Camera-type eye (tissue), 1 donor: ENCODE results near the gene SLC27A3. TPM values are rescaled to one million over a fixed set of nuclear protein-coding genes. Genes with fewer than 3 reads are reported as not detected.

Source experiments
- total RNA-seq: library from RNA; depleted of rRNA; stranded (reverse); fragments of >200 nt; gene quantifications from one replicate; pipeline ENCODE4 v1.2.3, GENCODE V29; 2014

SLC27A3 gene, protein sequence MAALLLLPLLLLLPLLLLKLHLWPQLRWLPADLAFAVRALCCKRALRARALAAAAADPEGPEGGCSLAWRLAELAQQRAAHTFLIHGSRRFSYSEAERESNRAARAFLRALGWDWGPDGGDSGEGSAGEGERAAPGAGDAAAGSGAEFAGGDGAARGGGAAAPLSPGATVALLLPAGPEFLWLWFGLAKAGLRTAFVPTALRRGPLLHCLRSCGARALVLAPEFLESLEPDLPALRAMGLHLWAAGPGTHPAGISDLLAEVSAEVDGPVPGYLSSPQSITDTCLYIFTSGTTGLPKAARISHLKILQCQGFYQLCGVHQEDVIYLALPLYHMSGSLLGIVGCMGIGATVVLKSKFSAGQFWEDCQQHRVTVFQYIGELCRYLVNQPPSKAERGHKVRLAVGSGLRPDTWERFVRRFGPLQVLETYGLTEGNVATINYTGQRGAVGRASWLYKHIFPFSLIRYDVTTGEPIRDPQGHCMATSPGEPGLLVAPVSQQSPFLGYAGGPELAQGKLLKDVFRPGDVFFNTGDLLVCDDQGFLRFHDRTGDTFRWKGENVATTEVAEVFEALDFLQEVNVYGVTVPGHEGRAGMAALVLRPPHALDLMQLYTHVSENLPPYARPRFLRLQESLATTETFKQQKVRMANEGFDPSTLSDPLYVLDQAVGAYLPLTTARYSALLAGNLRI
- 16.4 TPM for total RNA-seq

DNA sequence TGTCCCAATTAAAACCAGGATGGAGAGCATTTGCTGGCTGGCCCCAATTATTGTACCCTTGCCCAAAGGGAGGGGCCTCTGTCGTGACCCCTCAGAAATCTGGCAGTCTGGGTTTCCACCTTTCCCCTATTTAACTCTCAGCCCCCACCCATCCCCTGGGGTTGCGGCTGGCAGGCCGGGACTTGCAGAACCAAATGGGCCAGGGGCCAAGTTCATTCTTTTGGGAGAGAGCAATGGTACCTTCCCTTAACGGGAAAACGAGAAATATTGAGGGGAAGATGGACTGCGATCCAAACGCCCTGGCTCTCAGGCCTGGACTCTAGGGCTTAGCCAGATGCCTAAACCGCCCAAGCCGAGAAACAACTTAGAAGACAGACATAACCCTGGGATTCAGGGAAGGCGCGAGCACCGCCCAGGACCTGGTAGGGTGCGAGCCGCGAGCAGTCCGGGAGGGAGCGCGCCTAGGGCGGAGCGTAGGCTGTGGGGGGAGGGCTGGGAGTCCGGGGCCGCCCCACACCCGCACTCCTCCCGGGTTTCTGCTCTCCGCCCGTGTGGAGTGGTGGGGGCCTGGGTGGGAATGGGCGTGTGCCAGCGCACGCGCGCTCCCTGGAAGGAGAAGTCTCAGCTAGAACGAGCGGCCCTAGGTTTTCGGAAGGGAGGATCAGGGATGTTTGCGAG lies at the start of gene SLC27A3:
SLC27A3 (plus strand) TSS at position 628 of the 678 bp plus-strand sequence. CDS start 91 bp downstream, outside the sequence.

DNA sequence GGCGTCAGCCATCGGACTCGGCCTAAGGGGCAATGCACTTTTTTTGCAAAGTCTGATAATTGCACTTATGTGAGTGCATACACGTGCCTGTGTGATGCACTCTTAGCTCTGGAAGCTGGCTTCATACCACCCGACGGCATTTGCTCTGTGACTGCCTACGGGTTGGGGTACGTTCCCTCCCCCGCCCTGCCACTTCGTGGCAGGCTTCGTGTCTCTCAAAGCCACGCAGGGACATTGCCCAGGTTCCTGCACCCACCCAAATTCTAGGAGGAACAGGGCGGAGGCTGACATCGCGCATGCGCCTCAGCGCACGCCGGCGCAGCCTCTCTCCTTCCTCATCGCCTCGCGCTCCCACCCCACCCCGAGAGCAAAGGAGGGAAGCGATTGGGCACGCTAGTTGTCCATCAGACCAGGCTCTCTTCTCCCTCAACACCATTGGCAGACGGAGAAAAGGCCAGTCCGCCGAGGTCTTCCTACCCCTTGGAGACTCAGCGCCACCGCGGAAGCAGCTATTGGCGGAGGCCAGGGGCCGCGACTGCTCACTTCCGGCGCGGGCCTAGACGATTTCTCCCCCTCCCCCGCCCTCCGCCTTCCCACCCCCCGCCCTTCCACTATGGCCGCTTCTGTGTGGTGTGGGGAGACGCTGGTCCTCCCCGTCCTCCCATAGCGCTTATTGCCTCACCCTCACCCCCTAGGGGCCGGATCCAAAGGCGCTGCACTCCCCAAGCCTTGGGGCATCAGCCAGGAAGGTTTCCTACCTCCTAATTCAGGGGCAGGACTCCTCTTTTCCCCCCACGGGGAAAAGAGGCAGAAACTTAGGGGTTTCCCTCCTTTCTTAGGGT lies 47.5 kb upstream of the SLC27A3 start, which contains the start of gene INTS3:
INTS3 (plus strand) TSS at position 588 of the 842 bp plus-strand sequence. CDS start 585 bp downstream, outside the sequence.

Other genes with a start within 250 kb of the SLC27A3 start
- 36.1 TPM for gene S100A6, start 239.4 kb upstream of the SLC27A3 start, total RNA-seq
- gene S100A5, start 234.5 kb upstream of the SLC27A3 start, total RNA-seq: not detected
- gene S100A4, start 229.6 kb upstream of the SLC27A3 start, total RNA-seq: 77.8 TPM
- 1.0 TPM for gene S100A3, start 226.1 kb upstream of the SLC27A3 start, total RNA-seq
- gene S100A2, start 209.6 kb upstream of the SLC27A3 start, total RNA-seq: 2.3 TPM
- gene S100A16, start 162.3 kb upstream of the SLC27A3 start, total RNA-seq: 39.4 TPM
- gene S100A14, start 159.1 kb upstream of the SLC27A3 start, total RNA-seq: 4.4 TPM
- gene S100A13, start 147.9 kb upstream of the SLC27A3 start, total RNA-seq: 13.2 TPM
- gene S100A1, start 147.0 kb upstream of the SLC27A3 start, total RNA-seq: 3.5 TPM
- gene CHTOP, start 141.3 kb upstream of the SLC27A3 start, total RNA-seq: 109 TPM
- gene SNAPIN, start 116.7 kb upstream of the SLC27A3 start, total RNA-seq: 43.6 TPM
- 175 TPM for gene ILF2, start 104.4 kb upstream of the SLC27A3 start, total RNA-seq
- 6.8 TPM for gene NPR1, start 96.7 kb upstream of the SLC27A3 start, total RNA-seq
- 55.7 TPM for gene INTS3, start 47.4 kb upstream of the SLC27A3 start, total RNA-seq
- 23.1 TPM for gene GATAD2B, start 147.6 kb downstream of the SLC27A3 start, total RNA-seq
- 33.4 TPM for gene DENND4B, start 171.3 kb downstream of the SLC27A3 start, total RNA-seq
- gene CRTC2, start 183.2 kb downstream of the SLC27A3 start, total RNA-seq: 8.0 TPM
- gene SLC39A1, start 188.1 kb downstream of the SLC27A3 start, total RNA-seq: 51.3 TPM
- gene CREB3L4, start 192.5 kb downstream of the SLC27A3 start, total RNA-seq: 16.6 TPM
- 86.2 TPM for gene JTB, start 202.3 kb downstream of the SLC27A3 start, total RNA-seq
- 26.3 TPM for gene RAB13, start 210.9 kb downstream of the SLC27A3 start, total RNA-seq
- gene RPS27, start 215.4 kb downstream of the SLC27A3 start, total RNA-seq: 828 TPM